ENCODE results near the gene TKTL1. TPM values are rescaled to one million over a fixed set of nuclear protein-coding genes. Genes with fewer than 3 reads are reported as not detected.

TKTL1 gene
- total RNA-seq, 1 donor = not detected

- no peak for DNase-seq (ENCODE audit: low read depth)
- no peak overlapping the region for H3K4me3 ChIP-seq (ENCODE audit: low read depth, low read length)
- TF ChIP-seq CTCF (IDR thresholded peaks at IDR 0.05; ENCODE audit: insufficient read depth, low read length) = no peak
Observed at GRCh38 chrX:154349979-154350378, 54.4 kb downstream of the TKTL1 start.

GRCh38 chrX:154350429-154351182, 55.0 kb downstream of the TKTL1 start:
- no peak overlapping the region for H3K4me3 ChIP-seq (ENCODE audit: low read depth, low read length)
- DNase-seq (ENCODE audit: low read depth) = no peak
- no peak for TF ChIP-seq CTCF (IDR thresholded peaks at IDR 0.05; ENCODE audit: insufficient read depth, low read length)

GRCh38 chrX:154351183-154352011, 55.8 kb downstream of the TKTL1 start:
- TF ChIP-seq CTCF (IDR thresholded peaks at IDR 0.05; ENCODE audit: insufficient read depth, low read length) = no peak
- H3K4me3 ChIP-seq (ENCODE audit: low read depth, low read length) = no peak overlapping the region
- DNase-seq (ENCODE audit: low read depth) = no peak

GRCh38 chrX:154352012-154352401, 56.4 kb downstream of the TKTL1 start:
- DNase-seq (ENCODE audit: low read depth) = no peak
- TF ChIP-seq CTCF (IDR thresholded peaks at IDR 0.05; ENCODE audit: insufficient read depth, low read length) = no peak
- no peak overlapping the region for H3K4me3 ChIP-seq (ENCODE audit: low read depth, low read length)

- DNase-seq (ENCODE audit: low read depth) = no peak
- TF ChIP-seq CTCF (IDR thresholded peaks at IDR 0.05; ENCODE audit: insufficient read depth, low read length) = no peak
- no peak overlapping the region for H3K4me3 ChIP-seq (ENCODE audit: low read depth, low read length)
Observed at GRCh38 chrX:154352466-154352865, 56.9 kb downstream of the TKTL1 start.

- H3K4me3 ChIP-seq (ENCODE audit: low read depth, low read length) = no peak overlapping the region
- TF ChIP-seq CTCF (IDR thresholded peaks at IDR 0.05; ENCODE audit: insufficient read depth, low read length) = no peak
- DNase-seq (ENCODE audit: low read depth) = no peak
Observed at GRCh38 chrX:154353172-154353843, 57.7 kb downstream of the TKTL1 start.
